ENCODE data around the gene GPI. TPM values are rescaled to one million over a fixed set of nuclear protein-coding genes. Genes with fewer than 3 reads are reported as not detected.

GPI gene
- total RNA-seq, 2 experiments from 2014 or later: 111 to 218 TPM

GRCh38 chr19:34403784-34404108 lies 38.8 kb downstream of the GPI start:
- ChIA-PET POLR2A (no interaction called here), CTCF (ENCODE audit: unreplicated experiment) (no interaction called here)
- Histone ChIP-seq H3K79me2 (ENCODE audit: insufficient read depth, low read depth, low read length) (peaks cover 30% of the 10 kb centered on the region), H3K27ac (ENCODE audit: low read depth, low read length, poor library complexity, severe bottlenecking) (no peak overlapping the region), H3K4me1 (ENCODE audit: insufficient read depth, low read length, poor library complexity, severe bottlenecking) (peaks cover 27% of the 10 kb centered on the region), H3K36me3 (ENCODE audit: insufficient read depth, low read length) (peaks cover 39% of the 10 kb centered on the region), H3K9me2 (ENCODE audit: insufficient read depth, low read length) (no peaks in the 10 kb centered on the region), H3K9me3 (ENCODE audit: low read length) (no peaks in the 10 kb centered on the region), H2AFZ (ENCODE audit: low read length) (peak overlapping the region; percentile 75; the same call in 1 of the 2 replicates), H3K4me2 (ENCODE audit: low read length) (peak overlapping the region; percentile 62), H4K20me1 (ENCODE audit: insufficient read depth, low read length) (no peaks in the 10 kb centered on the region), H3K4me3 (ENCODE audit: low read depth, low read length, poor library complexity, severe bottlenecking) (peak overlapping the region; percentile 84)
- DNase-seq (ENCODE audit: low spot score): no peak
- no TSS peak for BruUV-seq (replicated peaks)
- intact Hi-C loops (cut with micrococcal nuclease; ENCODE audit: unreplicated experiment): loop anchor here (2.0 kb wide), 1 partner anchor 25 kb away; the partner anchor contains the start of gene UBA2
- TF ChIP-seq CTCF (conservative IDR thresholded peaks at IDR 0.05; ENCODE audit: low read length) (no peak), EZH2phosphoT487 (IDR thresholded peaks at IDR 0.05; ENCODE audit: borderline replicate concordance, low read depth, low read length) (no peak)

DNA sequence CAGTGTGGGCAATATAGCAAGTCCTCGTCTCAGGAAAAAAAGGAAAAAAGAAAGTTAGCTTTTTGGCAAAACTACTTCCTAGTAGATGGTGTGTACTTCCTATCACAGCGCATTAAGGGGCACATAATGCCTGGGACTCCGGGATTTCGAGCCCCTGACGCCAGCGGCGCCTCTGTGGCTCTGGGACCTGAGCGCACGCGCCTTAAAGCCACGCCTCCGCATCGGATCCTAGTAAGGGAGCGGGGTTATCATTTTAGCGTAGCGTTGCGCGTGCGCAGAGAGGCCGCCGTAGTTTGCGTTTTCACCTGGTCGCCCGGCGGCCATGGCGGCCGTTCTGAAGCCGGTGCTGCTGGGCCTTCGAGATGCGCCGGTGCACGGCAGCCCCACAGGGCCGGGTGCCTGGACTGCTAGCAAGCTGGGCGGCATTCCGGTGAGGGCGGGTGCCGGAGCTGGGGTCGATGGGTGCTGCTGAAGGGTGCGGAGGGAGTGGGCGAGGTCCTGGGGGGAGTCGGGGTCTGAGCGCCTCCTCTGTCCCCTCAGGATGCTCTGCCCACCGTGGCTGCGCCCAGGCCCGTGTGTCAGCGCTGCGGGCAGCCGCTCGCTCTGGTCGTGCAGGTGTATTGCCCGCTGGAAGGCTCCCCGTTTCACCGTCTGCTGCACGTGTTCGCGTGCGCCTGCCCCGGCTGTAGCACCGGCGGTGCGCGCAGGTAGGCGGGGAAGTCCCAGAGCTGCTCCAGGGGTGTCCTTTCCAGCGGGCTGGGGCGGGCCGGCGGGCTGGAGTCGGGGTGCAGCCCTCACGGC lies 39.3 kb downstream of the GPI start, which contains the start of gene PDCD2L:
PDCD2L (plus strand) TSS at position 291 of the 801 bp plus-strand sequence; CDS start at position 323, 32 bp downstream.
- TF ChIP-seq CTCF (conservative IDR thresholded peaks at IDR 0.05; ENCODE audit: low read length) (no peak), EZH2phosphoT487 (IDR thresholded peaks at IDR 0.05; ENCODE audit: borderline replicate concordance, low read depth, low read length) (no peak)
- Histone ChIP-seq H3K4me3 (ENCODE audit: low read depth, low read length, poor library complexity, severe bottlenecking) (peak within 1 kb of the TSS; percentile 84), H3K79me2 (ENCODE audit: insufficient read depth, low read depth, low read length) (peaks cover 30% of the 10 kb centered on the region), H3K4me1 (ENCODE audit: insufficient read depth, low read length, poor library complexity, severe bottlenecking) (peaks cover 33% of the 10 kb centered on the region), H3K36me3 (ENCODE audit: insufficient read depth, low read length) (peaks cover 39% of the 10 kb centered on the region), H3K9me2 (ENCODE audit: insufficient read depth, low read length) (no peaks in the 10 kb centered on the region), H2AFZ (ENCODE audit: low read length) (peak within 1 kb of the TSS; percentile 75; the same call in 1 of the 2 replicates), H3K9me3 (ENCODE audit: low read length) (no peaks in the 10 kb centered on the region), H3K4me2 (ENCODE audit: low read length) (peak within 1 kb of the TSS; percentile 62), H4K20me1 (ENCODE audit: insufficient read depth, low read length) (no peaks in the 10 kb centered on the region), H3K27ac (ENCODE audit: low read depth, low read length, poor library complexity, severe bottlenecking) (peak within 1 kb of the TSS; percentile 32)
- intact Hi-C loops (cut with micrococcal nuclease; ENCODE audit: unreplicated experiment): loop anchor here (2.0 kb wide), 1 partner anchor 24 kb away; the partner anchor contains the start of gene UBA2
- ChIA-PET CTCF (ENCODE audit: unreplicated experiment) (no interaction called here), POLR2A (no interaction called here)
- DNase-seq (ENCODE audit: low spot score): peak; percentile 94
- BruUV-seq (replicated peaks): no TSS peak

Data from OCI-LY7 (cell line).